GM19099 (cell line): ENCODE measurements around the gene AARS2.

ENCODE experiments used
- POLR2A ChIP-seq: IDR thresholded peaks from 3 replicates; pipeline ENCODE4 v1.6.1; 2011; ENCODE audit warnings: low read depth; ENCODE audit not compliant: insufficient read length; ENCODE audit errors: extremely low read depth

The AARS2 gene

GRCh38 chr6:44312901-44313788 lies at the start of gene AARS2:
Gene AARS2, minus strand, starts transcription at chr6:44313347. Its CDS starts 24 bp downstream, at chr6:44313323.
- peak; percentile 97 for TF ChIP-seq POLR2A

GRCh38 chr6:44361947-44362346 lies 48.8 kb upstream of the AARS2 start:
- no peak for TF ChIP-seq POLR2A

DNA sequence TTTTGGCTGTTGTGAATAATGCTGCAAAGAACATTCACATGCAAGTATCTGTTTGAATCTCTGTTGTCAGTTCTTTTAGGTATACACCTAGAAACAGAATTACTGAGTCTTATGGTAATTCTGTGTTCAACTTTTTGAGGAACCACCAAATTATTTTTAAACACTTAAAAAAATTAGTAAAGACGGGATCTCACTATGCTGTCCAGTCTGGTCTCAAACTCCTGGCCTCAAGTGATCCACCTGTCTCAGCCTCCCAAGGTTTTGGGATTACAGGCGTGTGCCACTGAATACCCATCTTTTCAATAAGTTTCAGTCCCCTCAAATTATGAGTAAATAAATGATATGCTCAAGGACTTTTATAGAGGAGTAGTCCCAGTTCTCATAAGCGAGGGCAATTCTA lies 46.8 kb upstream of the AARS2 start:
- TF ChIP-seq POLR2A = no peak

GRCh38 chr6:44356487-44356886 lies 43.3 kb upstream of the AARS2 start:
- TF ChIP-seq POLR2A = no peak

GRCh38 chr6:44355640-44356039 lies 42.5 kb upstream of the AARS2 start:
- no peak for TF ChIP-seq POLR2A

DNA sequence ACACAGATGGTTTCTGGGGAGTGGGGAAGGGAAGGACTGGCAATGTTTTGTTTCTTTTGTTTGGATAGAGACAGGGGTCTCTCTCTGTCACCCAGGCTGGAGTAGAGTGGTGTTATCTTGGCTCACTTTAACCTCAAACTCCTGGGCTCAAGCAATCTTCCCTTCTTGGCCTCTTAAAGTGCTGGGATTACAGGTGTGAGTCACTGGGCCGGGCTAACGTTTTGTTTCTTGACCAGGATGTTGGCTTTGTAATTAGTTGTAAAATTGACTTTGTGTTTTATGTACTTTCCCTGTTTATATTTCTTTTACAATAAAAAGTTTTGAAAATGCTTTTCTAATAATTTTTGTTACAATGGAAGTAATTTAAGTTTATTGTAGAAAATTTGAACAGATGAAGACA lies 40.2 kb upstream of the AARS2 start:
- TF ChIP-seq POLR2A = no peak

DNA sequence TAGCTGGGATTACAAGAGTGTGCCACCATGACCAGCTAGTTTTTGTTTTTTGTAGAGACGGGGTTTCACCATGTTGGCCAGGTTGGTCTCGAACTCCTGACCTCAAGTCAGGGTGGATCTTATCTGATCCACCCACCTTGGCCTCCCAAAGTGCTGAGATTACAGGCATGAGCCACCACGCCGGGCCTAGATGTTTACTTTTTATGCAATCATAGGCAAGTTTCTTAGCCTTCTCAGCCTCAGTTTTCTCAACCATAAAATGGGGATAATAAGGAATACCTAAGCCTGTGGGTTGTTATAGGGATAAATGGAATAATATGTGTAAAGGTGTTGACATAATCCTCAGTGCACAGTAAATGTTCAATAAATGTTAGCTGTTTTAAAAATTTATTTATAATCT lies 39.1 kb upstream of the AARS2 start:
- TF ChIP-seq POLR2A = no peak

- no peak for TF ChIP-seq POLR2A
Observed at GRCh38 chr6:44349904-44350649, 36.9 kb upstream of the AARS2 start.

DNA sequence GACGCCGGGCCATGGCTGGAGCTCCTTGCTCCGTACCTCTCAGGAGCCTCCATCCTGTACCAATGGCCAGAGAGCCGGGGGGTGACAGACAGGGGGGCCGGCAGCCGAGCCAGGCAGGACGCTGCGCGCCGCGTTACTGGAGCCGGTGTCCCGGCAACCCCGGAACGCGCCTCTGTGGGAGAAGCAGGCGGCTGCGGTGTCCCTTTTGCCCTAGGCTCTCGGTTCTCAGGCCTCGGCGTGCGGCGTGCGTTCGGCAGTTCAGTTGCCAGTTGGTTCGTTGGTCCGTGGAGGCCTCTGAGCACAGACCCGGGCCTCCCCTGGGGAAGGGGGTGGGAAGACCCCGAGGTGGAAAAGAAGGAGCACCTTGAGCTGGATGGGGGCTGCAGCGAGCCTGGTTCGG lies 29.3 kb upstream of the AARS2 start, which contains the start of gene SPATS1:
SPATS1 (plus strand) TSS at position 162 of the 400 bp plus-strand sequence. CDS start 446 bp downstream, outside the sequence.
- TF ChIP-seq POLR2A = no peak

GRCh38 chr6:44342052-44342451 lies 28.9 kb upstream of the AARS2 start:
- no peak for TF ChIP-seq POLR2A

- TF ChIP-seq POLR2A = no peak
Observed at GRCh38 chr6:44341095-44341890, 28.1 kb upstream of the AARS2 start.

DNA sequence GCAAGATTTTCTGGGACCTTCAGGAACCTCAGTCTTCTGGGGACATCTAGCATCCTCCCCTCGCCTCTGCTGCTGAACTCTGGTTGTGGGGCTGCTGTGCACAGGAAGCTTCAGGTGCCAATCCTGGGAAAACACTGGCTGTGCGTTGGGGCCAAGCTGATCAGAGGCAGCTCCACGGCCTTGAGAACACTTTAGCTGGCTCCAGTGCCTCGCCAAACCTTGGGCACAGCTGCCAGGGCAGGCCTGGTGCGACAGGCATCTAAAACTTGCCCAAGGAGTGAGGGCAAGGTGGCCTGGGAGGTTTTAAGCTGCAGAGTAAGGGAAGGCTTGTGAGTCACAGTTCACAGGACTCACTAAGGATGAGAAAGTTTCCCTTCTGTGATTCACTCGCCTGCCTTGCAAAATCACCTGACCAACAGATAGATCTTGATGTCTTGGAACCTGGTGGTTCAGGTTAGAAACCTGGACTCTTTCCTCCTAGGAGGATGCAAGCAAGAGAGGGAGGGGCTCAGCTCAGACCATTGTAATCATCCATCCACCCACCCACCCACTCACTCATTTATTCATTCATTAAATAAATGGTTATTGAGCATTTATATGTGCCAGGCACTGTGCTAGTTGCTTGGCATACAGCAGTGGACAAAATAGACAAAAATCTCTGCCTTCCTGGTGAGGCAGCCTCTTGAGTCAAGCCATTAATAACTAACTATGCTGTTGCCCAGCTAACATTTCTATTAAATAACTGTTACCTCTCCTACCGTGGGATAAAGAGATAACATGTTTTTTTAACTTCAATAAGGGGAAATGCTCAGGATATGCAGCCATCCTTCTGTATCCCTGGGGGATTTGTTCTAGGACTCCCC lies 26.8 kb upstream of the AARS2 start:
- TF ChIP-seq POLR2A = no peak

GRCh38 chr6:44339301-44339700 lies 26.2 kb upstream of the AARS2 start:
- no peak for TF ChIP-seq POLR2A

GRCh38 chr6:44338228-44339122 lies 25.3 kb upstream of the AARS2 start:
- no peak for TF ChIP-seq POLR2A

DNA sequence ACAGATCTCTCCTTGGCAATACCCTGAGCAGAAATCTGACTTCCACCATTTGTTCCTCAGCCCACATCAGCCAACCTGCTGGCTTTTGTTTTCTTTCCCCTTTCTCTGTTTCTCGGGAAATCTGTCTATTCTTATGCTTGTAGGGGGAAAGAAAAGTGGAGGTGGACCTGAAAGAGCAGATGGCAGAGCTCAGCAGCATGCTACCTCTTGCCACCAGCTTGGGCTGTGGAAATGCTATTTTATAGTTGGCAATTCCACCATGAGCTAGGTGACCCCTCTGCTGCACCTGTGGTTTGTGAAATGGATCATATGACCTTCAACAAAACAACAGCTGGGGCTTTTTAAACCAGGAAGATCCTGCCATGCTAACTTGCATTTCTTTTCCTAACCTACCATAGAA lies 22.5 kb upstream of the AARS2 start:
- no peak for TF ChIP-seq POLR2A
